Thyroid gland (tissue), 4 donors: Measurements from ENCODE around the gene CDKL1. TPM values are rescaled to one million over a fixed set of nuclear protein-coding genes. Genes with fewer than 3 reads are reported as not detected.

Source experiments
- DNase-seq, 2 donors: peaks; one replicate each; pipeline ENCODE4 v3.0.0-alpha.2; 2019
- H3K27ac ChIP-seq, 3 donors: fragments of 200-600 bp; sonication (generic); 1 replicate in 2 of 3; 2 replicates in 1 of 3; pipeline ENCODE4 v1.5.1; 2016 to 2019; ENCODE audit warnings: mild to moderate bottlenecking in 1 of 3, moderate library complexity in 1 of 3
- H3K27me3 ChIP-seq: fragments of 200-600 bp; sonication (generic); one replicate; pipeline ENCODE4 v1.5.1; 2019
- H3K36me3 ChIP-seq, 2 donors: fragments of 200-600 bp; sonication (generic); one replicate each; pipeline ENCODE4 v1.5.1; 2016 to 2019
- H3K4me1 ChIP-seq, 2 donors: fragments of 200-600 bp; sonication (generic); one replicate each; pipeline ENCODE4 v1.5.1; 2017 to 2019
- H3K4me3 ChIP-seq, 3 donors: fragments of 200-600 bp; sonication (generic); replicated peaks in 1 of 3; 1 replicate in 2 of 3; 2 replicates in 1 of 3; pipeline ENCODE4 v1.5.1; 2016; ENCODE audit warnings: mild to moderate bottlenecking in 1 of 3
- H3K9me3 ChIP-seq: fragments of 200-600 bp; sonication (generic); one replicate; pipeline ENCODE4 v1.5.1; 2017
- CTCF ChIP-seq, 6 experiments: fragments of 200-600 bp in 3 of 6; fragments of 450-650 bp in 3 of 6; sonication (generic) in 3 of 6; IDR thresholded peaks; one replicate each; pipeline ENCODE4 v1.5.1; 2016 to 2019; ENCODE audit warnings: antibody characterized with exemption in 6 of 6, mild to moderate bottlenecking in 2 of 6, inconsistent platforms in 1 of 6, moderate library complexity in 1 of 6
- POLR2A ChIP-seq, 2 donors: fragments of 450-650 bp; IDR thresholded peaks; one replicate each; pipeline ENCODE4 v1.6.1; 2017; ENCODE audit warnings: antibody characterized with exemption in 2 of 2, mild to moderate bottlenecking in 2 of 2, moderate library complexity in 1 of 2
- WGBS, 2 donors: methylation state at CpG; one replicate each; pipeline ENCODE4 v1.1.5; 2017; 5-methylcytosine and 5-hydroxymethylcytosine counted together
- intact Hi-C: fragments of 100-400 bp; cut with DNase I; formaldehyde crosslinking; loops from one replicate; pipeline ENCODE4 v1.15.1; 2023
- total RNA-seq, 4 donors: library from RNA; depleted of rRNA; stranded (reverse); fragments of >200 nt; gene quantifications; one replicate each; pipeline ENCODE4 v1.2.3, GENCODE V29; 2016

Gene CDKL1
- total RNA-seq, 4 donors from 2014 or later = 18.6 to 37.9 (median 35.5) TPM

- Histone ChIP-seq H3K36me3 (no peaks in the 10 kb centered on the region), H3K4me3 (no peak overlapping the region), H3K4me1 (no peaks in the 10 kb centered on the region), H3K9me3 (no peaks in the 10 kb centered on the region), H3K27me3 (no peaks in the 10 kb centered on the region), H3K27ac (no peak overlapping the region)
- intact Hi-C loops = no loop called here
- DNase-seq = no peak
- 92 to 98% methylated on average over 14 of the region's 14 CpGs for WGBS, 2 donors
- TF ChIP-seq POLR2A (IDR thresholded peaks at IDR 0.05) = no peak
- TF ChIP-seq CTCF (IDR thresholded peaks at IDR 0.05) = no peak
Measured at GRCh38 chr14:50381823-50382287, 14.8 kb downstream of the CDKL1 start.

- 94 to 100% methylated on average over 1 of the region's 1 CpG for WGBS, 2 donors
- TF ChIP-seq POLR2A (IDR thresholded peaks at IDR 0.05) (no peak), CTCF (IDR thresholded peaks at IDR 0.05) (no peak)
- H3K27ac ChIP-seq = no peak overlapping the region
- intact Hi-C loops = no loop called here
- no peaks in the 10 kb centered on the region for H3K27me3 ChIP-seq
- H3K4me3 ChIP-seq = no peak overlapping the region
- no peak for DNase-seq
- no peaks in the 10 kb centered on the region for H3K9me3 ChIP-seq
- no peaks in the 10 kb centered on the region for H3K36me3 ChIP-seq
- H3K4me1 ChIP-seq = no peaks in the 10 kb centered on the region
Measured at GRCh38 chr14:50381008-50381407, 15.7 kb downstream of the CDKL1 start.

DNA sequence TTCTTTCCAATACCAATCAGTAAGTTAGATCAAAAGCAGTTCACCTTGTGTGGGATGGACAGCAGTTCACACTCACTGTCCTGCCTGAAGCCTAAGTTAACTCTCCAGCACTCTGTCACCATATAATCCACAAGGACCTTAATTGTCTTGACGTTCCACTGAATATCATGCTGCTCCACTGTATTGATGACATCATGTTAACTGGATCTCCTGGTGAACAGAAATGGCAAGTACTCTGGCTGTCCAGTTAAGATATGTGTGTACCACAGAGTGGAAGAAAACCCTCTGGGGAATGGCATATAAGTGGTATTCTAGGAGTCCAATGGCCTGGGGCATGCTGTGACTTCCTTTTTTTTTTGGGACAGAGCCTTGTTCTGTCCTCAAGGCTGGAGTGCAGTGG, 16.2 kb downstream of the CDKL1 start:
- Histone ChIP-seq H3K27me3 (no peaks in the 10 kb centered on the region), H3K27ac (no peak overlapping the region), H3K9me3 (no peaks in the 10 kb centered on the region), H3K36me3 (no peaks in the 10 kb centered on the region), H3K4me1 (no peaks in the 10 kb centered on the region), H3K4me3 (no peak overlapping the region)
- no peak for DNase-seq
- TF ChIP-seq CTCF (IDR thresholded peaks at IDR 0.05) (no peak), POLR2A (IDR thresholded peaks at IDR 0.05) (no peak)
- 92 to 95% methylated on average over 1 of the region's 1 CpG for WGBS, 2 donors
- intact Hi-C loops = no loop called here

DNA sequence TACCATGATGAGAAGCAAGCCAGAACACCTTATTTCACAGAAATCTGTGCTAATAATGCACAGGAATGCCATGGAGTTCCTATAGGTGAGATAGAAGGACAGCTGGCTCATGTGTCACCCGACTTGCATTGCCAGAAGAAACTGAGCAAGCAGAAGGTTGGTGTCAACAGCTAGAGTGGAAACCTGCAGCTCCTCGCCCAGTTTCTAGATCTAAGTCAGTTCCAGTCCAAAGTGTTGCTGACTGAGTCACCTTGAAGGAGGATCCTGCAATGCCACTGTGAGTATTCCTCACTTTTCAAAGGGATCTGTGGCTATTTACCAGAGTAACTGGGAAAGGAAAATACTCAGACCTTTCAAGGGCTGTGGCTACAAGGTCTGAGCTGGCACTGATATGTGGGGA, 17.1 kb downstream of the CDKL1 start:
- Histone ChIP-seq H3K27me3 (no peaks in the 10 kb centered on the region), H3K4me3 (no peak overlapping the region), H3K27ac (no peak overlapping the region), H3K4me1 (no peaks in the 10 kb centered on the region), H3K9me3 (no peaks in the 10 kb centered on the region), H3K36me3 (no peaks in the 10 kb centered on the region)
- intact Hi-C loops = no loop called here
- TF ChIP-seq POLR2A (IDR thresholded peaks at IDR 0.05) (no peak), CTCF (IDR thresholded peaks at IDR 0.05) (no peak)
- WGBS, 2 donors = 96 to 100% methylated on average over 2 of the region's 2 CpGs
- no peak for DNase-seq

DNA sequence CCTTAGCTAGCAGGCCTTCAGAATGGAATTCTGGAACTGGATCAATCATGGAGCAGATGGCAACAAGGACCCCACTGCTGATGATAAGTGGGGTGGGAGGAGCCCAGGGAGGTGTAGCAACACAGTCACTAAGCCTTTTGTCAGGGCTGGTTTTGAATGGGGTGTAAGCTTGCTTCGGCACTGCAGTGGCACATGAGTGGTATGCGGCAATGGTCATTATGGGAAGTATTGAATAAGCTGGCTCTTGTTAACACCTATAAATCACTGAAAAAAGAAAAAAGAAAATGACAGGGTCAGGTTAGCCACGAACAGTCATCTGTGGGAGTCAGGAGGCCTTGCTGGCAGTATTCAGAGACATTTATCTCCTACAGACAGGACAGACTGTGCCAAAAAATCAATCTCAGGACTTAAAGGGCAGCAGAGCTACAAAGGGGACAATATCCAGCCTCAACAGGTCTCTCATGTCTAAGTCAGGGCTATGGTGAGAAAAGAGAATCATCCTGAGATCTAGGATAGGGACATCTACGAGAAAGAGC, 19.1 kb downstream of the CDKL1 start:
- no peaks in the 10 kb centered on the region for H3K36me3 ChIP-seq
- no peaks in the 10 kb centered on the region for H3K4me1 ChIP-seq
- no peaks in the 10 kb centered on the region for H3K9me3 ChIP-seq
- 86 to 92% methylated on average over 4 of the region's 4 CpGs for WGBS, 2 donors
- intact Hi-C loops = no loop called here
- DNase-seq = no peak
- TF ChIP-seq CTCF (IDR thresholded peaks at IDR 0.05) = no peak
- no peak for TF ChIP-seq POLR2A (IDR thresholded peaks at IDR 0.05)
- no peaks in the 10 kb centered on the region for H3K27me3 ChIP-seq
- H3K27ac ChIP-seq = no peak overlapping the region
- H3K4me3 ChIP-seq = no peak overlapping the region
